Stimulated activated CD8-positive, alpha-beta memory T cell treated with anti-CD3 and anti-CD28 coated beads, Interleukin-4, amount 100 ng/mL, for 1 hour (primary cell): ENCODE measurements around the gene SMYD2.
A peak's percentile ranks its signal among the peaks of the same experiment; 100 is the strongest.

Experiments used
- DNase-seq, 2 donors: peaks; one replicate each; pipeline ENCODE4 v3.0.0-alpha.2; 2020; ENCODE audit warnings: low read depth in 2 of 2, low spot score in 1 of 2

The SMYD2 gene

DNA sequence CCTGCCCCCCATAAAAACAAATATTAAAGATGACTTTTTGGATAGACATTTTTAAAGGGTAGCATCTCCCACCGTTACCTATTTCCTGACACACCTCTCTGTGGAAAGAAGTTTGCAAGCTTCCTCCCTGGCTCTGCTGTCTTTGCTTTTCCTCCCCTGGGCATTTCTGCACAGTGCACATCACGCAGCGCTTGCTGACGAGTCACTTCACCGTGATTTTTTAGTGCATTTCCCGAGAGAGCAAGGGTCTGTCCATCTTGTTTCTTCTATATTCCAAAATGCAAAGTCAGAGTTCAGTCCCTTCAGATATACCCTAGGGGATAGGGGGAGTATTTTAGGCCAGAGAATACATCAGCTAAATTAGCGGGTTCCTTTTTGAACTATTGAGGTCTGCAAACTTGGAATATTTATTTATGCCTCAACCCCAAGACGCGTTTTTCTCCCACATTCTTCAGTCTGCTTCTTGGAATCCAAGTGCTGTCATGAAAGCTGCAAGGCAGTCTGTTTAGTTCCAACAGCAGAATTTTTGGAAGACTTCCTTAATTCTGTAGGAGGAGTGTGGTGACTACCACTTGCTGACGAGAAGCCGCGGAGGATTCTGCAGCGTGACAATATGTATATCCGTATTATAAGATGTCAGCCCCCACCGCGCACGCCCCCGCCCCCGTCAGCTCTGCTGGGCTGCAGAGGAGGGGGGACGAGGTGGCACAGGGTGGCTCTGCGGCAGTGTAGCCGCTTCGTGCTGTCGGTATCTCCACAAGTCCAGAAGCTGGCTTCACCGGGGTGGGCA, 22.4 kb downstream of the SMYD2 start:
- no peak for DNase-seq

DNA sequence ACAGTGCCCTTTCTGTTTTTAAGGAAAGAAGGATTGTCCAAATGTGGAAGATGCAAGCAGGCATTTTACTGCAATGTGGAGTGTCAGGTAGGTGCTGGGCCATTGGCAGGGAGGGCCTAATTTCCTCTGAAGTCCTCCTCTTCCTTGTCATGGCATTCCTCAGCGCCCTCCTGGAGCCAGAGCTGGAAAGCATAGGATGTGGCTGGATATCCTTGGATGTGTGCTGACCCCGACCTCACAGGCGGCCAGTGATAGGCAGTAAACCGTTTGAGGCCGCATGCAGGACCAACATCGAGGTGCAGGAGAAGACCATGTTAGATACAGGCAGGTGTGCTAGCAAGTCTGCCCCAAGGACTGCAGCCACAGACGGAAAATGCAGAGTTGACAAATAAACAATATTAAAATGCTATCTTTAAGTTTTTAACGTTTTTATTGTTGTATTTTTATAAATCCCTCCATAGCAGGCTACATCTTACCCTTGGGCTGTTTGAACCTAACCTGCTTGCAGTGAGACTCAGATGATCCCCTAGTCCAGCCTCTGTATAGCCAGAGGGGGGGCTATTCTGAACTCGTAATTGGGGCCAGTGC, 24.3 kb downstream of the SMYD2 start:
- no peak for DNase-seq

DNA sequence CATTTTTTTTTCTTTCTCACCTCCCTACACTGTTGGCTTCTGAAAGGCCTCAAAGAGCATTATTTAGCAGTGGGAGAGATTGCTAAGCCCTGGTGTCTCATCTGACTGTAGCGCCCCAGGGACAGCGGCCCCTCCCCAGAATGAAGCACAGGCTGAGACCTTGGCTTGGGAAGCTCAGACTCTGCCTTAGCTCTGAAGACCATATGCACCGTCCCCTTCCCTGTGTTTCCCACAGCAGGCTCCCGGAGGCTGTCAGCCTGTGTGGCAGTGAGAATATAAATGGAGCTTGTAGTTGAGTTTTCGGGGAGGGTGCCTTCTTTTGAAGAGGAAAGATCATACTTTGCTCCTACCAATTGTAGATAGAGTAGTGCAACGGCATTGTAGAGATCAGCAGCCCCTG, 25.3 kb downstream of the SMYD2 start:
- DNase-seq: no peak

DNA sequence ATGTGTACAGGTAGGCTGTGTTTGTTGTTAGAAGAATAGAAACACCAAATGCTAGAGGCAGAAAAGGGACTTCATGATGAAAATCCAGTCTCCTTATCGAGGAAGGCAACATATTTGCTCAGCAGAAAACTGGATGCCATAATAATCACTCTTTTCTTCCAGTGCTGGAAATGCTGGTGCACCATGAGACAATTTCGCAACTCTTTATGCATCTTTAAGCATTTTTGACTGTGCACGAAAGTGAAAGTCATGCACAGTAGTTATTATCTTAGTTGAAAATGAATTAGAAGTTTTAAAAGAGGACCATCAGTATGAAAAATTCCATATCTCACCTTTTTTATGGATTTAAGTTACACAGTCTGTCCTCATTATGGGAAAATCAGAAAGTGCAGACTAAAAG, 29.1 kb downstream of the SMYD2 start:
- no peak for DNase-seq

DNA sequence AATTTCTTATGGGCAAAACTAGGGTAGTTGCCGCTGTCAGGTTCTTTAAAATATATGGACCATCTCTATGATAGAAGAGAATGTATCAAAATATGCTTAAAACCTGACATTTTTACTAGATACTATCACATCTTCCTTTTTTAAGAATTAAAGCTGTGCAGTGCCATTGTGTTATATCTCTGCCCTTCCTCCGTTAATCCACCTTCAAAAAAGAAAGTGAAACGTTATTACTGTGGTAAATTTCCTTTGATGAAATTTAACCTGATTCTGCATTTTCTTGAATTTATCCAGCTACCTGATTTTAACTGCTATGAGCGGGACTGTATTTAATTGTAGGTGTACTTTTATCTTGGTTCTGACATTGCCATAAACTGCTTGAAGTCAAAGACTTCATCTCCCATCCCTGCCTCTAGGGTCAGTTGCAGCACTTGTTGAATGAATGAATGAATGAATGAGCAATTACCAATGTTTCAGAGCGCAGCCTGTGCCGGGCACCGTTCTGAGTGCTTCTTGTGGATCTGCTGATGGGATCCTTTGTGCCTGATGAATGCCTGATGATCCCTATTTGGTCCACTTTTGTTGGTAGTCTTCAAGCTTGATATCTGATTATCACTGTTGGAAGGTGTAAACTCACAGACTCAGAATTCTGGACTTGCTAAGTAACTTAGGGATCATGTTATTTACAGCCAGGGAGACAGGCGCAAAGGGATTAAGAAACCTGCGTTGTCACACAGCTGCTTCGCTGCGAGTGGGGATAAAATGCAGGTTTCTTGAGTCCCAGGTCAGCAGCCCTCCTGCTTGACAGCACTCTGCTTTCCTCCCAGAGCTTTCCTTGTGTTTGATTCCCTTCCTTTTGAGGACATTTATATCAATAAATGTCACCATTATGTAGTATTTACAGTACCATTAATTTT, 30.1 kb downstream of the SMYD2 start:
- DNase-seq: no peak

DNA sequence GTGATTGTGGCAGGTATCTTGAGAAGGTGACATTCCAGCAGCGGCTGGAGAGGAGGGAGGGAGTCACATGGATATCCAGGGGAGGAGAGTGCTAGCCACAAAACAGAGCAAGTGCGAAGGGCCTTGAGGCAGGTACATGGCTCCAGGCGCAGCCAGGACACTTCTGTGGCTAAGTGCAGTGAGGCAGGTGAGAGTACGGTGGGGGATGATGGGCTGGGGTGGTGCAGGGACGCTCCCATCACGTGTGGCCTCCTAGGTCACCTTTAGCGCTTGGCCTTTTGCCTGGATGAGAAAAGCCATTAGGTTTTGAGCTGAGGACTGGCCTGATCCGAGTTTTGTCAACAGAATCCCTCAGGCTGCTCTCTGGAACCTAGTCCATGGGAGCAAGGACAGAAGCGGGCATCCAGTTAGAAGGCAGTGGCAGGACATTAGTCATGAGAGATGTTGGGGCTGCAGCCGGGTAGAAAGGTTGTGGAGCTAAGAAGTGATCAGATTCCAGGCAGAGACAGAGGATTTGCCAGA, 31.6 kb downstream of the SMYD2 start:
- DNase-seq: no peak

DNA sequence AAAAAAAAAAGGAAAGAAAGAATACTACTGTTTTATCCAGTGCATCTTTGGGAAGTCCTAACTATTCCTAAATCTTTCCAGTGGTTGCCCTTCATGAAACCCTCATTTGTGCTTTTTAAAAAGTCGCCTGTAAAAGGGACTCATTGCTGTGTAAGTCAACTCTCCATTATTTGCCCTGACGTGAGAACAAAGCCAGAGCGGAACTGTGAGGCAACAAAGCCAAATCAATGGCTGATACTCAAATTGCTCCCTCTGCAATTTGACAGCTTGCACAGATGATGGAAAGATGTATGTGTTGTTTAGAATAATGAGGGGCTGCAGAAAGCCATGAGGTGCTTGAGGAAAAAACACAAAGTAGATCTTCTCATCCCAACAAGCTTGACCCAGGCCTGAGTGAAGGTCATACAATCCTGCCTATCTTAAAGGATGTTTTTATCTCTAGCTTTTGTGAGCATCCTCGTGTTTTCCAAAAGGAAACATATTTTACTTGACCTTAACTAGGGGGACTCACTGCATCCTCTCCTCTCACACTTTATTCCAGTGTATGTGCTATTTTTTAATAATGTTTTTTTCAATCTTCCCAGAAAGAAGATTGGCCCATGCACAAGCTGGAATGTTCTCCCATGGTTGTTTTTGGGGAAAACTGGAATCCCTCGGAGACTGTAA, 33.4 kb downstream of the SMYD2 start:
- no peak for DNase-seq

DNA sequence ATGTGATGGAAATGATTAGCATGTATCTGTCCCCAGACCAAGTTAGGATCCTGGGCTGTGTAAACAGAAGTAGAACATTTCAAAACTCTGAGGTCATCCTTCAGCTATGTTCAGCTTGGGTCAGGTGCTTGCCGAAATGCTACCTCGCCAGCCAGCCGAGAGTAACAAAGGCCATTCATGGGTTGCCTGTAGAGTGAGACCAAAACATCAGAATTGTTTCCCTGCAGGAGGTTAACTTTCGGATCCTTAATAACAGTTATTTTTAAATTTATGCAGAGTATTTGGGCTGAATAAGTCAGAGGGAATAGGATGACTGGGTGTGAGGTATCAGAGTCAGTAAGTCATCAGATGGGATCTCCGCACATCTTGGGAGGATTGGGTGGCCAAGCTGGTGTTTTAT, 35.6 kb downstream of the SMYD2 start:
- no peak for DNase-seq

DNA sequence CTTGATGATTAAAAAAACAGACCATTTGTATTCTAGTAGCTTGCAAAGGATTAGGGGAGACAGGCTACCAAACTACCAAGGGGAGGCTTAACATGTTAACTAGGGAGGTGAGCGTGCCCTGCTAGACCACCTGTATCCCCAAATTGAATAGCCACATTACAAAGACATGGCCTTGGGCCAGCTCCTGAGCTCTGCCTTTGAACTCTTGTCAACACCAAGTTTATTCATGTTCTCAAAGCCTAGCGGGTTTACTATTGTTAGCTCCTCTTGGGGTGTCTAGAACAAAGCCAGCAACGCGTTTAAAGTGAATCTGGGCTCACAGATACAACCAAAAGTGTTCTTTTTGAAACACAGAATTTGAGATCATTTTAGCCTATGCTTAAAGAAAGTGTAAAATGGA, 36.3 kb downstream of the SMYD2 start:
- no peak for DNase-seq

DNA sequence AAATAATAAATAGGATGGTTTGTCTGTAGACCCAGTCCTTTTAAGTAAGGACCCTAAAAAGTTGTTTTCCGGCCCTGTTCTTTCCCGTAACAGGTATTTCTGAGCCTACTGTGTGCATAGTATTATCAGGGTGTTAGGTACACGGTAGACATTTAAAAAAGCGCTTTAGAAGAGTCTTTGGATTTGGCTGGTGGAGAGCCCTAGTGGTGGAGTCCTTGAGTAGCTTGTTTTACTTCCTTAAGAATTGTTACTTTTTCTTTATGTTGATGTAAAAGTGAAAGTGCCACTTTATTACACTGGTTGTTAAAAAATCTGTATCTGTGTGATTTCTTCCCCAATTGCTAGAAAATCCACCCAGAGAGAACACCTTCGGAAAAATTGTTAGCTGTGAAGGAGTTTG, 36.8 kb downstream of the SMYD2 start:
- DNase-seq: no peak

DNA sequence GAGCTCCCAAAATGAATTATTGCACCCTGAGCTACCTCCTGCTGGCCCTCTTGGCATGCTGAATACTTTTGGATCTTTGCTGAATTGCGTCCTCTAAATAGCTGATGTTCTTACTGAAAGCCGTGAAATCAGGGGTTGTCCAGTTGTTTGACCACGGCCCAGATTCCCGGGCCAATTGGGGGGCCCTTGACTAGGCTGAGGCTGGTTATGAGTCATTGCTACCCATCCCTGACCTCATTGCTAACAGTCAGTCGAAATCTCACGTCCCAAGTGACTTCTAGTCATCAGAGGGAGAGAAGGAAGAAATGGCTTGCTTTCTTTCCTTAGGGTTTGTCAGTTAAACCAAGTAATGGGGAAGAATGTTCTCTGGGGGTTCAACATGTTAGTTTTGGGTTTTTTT, 37.4 kb downstream of the SMYD2 start:
- DNase-seq: no peak

DNA sequence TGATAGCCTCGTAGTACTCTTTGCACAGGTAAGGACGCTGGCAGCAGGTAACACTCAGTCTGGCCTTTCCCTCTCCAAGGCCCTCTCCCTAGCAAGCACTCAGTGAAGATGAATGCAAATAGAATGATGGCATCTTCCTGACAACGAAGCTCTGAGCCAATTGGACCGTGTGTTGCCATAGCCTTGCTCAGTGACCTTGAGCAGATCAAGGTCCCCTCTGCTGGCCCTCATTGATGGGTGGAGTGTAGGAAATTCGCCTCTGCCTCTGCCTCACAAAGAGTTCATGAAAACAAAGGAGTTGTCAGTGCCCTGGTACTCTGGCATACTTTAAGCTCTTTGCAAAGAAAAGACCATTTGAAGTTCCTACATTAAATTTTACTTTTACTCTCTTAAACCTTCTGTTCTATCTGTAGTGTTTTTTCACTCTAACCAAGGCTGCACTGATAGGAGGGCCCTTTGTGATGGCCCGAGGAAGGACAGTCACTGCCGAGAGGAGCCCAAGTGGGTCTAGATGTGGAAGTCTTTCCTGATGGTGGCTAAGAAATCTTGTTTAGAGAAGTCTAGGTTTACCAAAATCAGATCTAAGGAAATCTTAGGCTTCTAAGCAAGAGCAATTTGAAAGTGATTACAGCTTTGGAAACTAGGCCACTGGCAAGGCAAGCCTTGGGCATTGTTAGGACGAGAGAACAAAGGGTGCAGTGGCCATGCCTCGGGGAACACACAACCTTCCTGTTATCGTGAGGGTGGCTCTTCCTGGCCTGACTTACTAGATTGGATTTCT, 38.2 kb downstream of the SMYD2 start:
- no peak for DNase-seq

DNA sequence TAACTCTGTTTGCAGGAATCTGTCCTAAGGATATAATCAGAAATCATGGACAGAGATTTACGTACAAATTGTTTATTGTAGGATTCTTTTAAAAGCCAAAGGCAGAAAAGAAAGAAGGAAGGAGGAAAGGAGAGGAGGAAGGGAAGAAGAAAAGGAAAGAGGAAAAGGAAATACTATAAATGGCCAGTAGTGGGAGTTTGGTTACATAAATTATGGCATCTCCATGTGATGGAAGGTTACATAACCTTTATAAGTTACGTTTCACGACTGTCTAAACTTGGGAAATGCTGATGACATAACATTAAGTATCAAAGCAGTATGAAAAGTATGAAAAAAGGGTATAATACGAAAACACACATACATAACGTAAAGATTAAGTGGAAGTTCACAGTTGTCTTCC, 39.0 kb downstream of the SMYD2 start:
- DNase-seq: no peak

DNA sequence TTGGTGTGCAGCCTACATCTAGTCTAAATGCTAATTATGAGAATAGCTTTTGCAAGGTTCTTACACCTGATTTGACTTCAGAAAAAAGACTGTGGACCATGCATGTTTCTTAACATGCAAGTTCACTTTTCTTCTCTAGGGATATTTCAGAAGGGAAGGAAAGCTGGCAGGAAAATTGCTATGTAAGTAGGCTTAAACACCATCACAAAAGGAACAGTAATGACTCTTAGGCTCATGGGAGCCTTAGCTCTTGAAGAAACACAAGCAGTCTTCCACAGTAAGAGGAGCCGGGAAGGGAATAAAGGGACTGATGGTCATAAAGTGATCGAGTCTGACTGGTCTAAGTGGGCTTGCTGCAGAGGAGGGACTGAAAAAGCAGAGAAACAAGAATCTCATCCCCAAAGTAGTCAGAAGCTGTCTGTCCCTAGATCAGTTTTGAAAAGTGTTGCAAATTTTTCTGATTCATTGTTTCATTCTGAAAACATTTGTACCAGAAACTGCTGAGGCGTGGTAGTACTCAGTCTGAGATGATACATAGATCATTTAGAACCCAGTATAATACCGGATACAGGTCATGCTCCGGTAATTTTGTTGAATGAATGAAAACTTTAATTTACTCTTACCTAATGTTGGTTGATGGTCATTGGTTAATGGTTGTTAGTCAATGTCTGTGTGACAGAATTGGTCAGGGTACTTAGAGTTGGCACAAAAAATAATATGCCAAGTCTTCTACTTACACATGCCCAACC, 40.9 kb downstream of the SMYD2 start:
- DNase-seq: no peak

DNA sequence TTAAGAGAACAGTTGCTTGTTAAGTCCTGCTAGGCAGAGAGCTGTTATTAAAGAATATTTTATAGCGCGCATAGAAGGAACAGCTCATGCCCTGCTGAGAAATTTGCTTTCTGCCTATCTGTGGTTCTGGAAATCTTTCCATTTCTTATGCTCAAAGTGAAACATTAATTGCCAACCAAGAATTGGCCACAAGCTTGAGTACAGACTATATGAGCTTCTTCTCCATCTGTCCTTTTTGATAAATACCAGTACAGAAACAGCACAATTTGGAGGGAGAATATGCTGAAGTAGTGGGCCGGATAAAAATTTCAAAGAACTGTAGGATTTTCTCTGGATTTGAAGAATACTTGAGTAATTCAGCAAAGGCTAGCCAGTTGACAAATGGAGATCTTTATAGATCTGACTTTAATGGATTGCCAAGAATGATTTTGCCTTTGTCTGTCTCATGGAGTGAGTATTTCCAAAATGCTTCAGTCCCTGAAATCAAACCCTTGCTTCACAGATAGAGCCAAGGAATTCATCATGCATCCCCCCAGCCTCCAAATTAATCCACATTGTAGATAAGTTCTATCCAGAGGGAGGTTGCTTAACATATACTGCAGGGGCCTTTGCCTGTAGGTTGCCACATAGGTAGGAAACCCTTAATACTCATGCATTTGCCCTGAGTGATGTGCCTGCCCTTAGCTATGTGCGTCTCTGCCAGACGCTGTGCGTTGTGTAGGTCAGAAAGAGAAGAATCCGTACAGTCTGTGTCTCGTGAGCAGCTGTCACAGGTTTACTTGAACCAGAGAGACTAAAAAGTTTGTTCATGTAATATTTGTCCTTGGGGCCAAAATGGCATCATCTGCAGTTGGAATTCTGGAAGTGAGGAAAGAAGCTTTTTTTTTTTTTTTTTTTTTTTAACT, 44.2 kb downstream of the SMYD2 start:
- DNase-seq: no peak

DNA sequence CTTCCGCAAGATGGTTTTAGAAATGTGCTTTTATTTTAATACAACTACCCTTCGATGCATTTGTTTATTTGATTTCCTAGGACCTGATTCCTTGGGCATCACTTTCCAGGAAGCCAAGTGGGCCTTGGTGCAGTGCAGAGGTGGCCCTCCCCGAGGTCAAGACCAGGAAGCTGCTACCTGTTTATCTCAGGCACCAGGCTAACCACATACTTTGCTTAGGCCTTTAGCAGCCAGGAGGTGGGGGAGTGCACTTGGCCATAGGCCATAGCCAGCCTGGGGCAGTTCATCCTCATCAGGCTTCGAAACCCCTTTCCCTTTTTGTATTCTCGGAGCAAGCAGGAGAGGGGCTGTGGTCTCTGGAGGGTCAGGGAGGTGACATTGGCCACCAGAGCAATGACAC, 45.4 kb downstream of the SMYD2 start:
- DNase-seq: no peak

DNA sequence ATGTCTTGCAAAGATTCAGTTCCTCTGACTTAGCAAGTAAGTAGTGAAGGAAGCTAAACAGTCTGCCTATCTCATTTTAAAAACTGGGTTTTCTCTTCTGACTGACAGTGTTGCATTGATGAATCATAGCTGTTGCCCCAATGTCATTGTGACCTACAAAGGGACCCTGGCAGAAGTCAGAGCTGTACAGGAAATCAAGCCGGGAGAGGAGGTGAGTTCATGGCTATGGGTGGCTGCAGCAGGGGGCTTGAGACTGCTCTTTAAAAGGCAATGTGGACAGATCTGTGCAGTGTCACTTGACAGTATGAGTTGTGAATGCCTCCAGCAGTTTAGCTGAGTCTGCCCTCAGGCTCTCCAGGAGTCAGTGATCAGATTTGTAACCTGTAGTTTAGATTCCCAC, 46.6 kb downstream of the SMYD2 start:
- DNase-seq: no peak

DNA sequence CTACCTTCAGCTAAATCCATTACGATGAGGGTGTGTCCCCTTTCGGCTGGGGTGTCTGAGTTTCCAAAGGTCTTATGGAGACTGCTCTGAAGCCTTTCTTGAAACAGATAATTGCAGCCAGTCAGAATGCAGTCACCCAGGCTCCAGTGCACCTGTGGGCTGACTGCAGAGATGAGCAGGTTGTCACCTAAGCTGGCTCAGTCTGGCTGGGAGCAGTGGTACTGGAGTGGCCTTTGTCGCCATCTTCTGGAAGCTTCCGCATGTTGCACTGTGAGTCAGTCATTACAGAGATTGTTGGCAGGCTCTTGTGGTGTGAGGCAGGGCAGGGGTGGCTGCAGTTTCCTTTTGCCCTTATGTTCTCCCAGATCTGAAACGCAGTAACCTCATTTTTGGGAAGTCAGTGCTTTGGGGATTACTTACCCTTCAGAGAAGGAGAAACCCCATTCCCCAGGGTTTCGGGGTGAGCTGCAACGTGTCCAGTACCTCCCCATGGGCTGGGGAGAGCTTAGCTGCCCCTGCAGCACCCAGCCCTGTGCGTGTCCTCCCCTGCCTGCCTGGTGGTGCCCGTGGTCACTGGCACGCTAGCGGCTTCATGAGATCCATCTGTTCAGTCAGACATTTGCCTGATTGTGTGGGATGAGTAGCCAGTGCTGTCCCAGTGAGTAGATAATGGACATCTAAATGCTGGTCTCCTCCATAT, 48.0 kb downstream of the SMYD2 start:
- DNase-seq: peak; percentile 31 to 50
